WERI-Rb-1 (cell line): ENCODE data around the gene ENTREP3.
"Not testable (repeated sequence)": the region's sequence is repeated elsewhere in the genome, so short reads cannot be mapped to it uniquely, and the experiment has no call there.

ENCODE experiments used
- DNase-seq: peaks from one replicate; pipeline ENCODE4 v3.0.0-alpha.2; 2020
- H3K27ac ChIP-seq: fragments of 250-450 bp; sonication (Bioruptor Pico); 2 replicates; pipeline ENCODE4 v1.5.1; 2020; ENCODE audit warnings: mild to moderate bottlenecking, moderate library complexity
- H3K27me3 ChIP-seq: fragments of 250-450 bp; sonication (Bioruptor Pico); 2 replicates; pipeline ENCODE4 v1.5.1; 2021; ENCODE audit warnings: mild to moderate bottlenecking, low read depth, moderate library complexity; ENCODE audit not compliant: insufficient read depth, severe bottlenecking
- H3K36me3 ChIP-seq: fragments of 250-450 bp; sonication (Bioruptor Pico); 2 replicates; pipeline ENCODE4 v1.5.1; 2020; ENCODE audit warnings: mild to moderate bottlenecking, moderate library complexity
- H3K4me3 ChIP-seq: 2 replicates; pipeline ENCODE4 v1.5.1; 2011; ENCODE audit warnings: low read depth, mild to moderate bottlenecking, control low read depth, low read length
- H3K9me3 ChIP-seq: fragments of 250-450 bp; sonication (Bioruptor Pico); 2 replicates; pipeline ENCODE4 v1.5.1; 2021; ENCODE audit warnings: mild to moderate bottlenecking, moderate library complexity; ENCODE audit not compliant: severe bottlenecking
- TF ChIP-seq, protein P1 (sequence below): IDR thresholded peaks from 2 replicates; pipeline ENCODE4 v1.5.1; 2011; ENCODE audit warnings: low read depth, mild to moderate bottlenecking, control low read depth, inconsistent platforms, low read length

ENTREP3 gene

DNA sequence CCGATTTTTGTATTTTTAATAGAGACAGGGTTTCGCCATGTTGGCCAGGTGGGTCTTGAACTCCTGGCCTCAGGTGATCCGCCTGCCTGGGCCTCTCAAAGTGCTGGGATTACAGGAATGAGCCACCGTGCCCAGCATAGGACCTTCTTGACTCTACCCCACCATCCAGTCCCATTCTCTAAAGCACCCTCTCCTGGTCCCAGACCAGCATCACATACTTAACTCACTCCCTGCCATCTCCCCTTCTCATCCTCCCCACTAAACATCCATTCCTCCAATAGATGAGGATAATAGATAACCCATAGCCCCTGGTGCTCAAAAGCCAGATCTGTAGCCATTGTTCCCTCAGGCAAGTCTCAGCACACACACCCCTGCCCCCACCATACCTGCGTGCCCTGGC, 2.1 kb downstream of the ENTREP3 start:
- Histone ChIP-seq H3K27ac (no peak overlapping the region), H3K27me3 (no peaks in the 10 kb centered on the region), H3K4me3 (no peak overlapping the region), H3K36me3 (peaks cover 59% of the 10 kb centered on the region), H3K9me3 (no peaks in the 10 kb centered on the region)
- DNase-seq: peak; percentile 33
- TF ChIP-seq, protein P1, sequence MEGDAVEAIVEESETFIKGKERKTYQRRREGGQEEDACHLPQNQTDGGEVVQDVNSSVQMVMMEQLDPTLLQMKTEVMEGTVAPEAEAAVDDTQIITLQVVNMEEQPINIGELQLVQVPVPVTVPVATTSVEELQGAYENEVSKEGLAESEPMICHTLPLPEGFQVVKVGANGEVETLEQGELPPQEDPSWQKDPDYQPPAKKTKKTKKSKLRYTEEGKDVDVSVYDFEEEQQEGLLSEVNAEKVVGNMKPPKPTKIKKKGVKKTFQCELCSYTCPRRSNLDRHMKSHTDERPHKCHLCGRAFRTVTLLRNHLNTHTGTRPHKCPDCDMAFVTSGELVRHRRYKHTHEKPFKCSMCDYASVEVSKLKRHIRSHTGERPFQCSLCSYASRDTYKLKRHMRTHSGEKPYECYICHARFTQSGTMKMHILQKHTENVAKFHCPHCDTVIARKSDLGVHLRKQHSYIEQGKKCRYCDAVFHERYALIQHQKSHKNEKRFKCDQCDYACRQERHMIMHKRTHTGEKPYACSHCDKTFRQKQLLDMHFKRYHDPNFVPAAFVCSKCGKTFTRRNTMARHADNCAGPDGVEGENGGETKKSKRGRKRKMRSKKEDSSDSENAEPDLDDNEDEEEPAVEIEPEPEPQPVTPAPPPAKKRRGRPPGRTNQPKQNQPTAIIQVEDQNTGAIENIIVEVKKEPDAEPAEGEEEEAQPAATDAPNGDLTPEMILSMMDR: peak; percentile 32; the same call in 1 of the 2 replicates

DNA sequence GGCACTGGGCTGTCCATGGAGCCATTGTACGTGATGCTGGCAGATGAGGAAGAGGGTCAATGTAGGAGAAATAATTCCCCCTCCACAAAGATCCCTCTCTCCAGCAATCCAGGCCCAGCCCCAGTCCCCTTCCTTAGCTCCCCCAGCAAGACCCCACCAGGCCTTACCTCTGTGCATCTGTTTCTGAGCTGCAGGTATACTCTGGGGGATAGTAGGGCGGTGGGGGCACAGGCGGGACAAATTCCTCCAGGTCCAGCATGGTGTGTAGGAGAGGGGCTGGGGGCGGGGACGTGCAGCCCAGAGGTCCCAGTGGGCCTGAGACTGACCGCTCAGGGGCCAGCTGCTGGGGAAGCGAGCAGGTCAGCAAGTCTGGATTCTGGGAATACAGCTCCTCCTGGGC, 3.7 kb downstream of the ENTREP3 start:
- H3K27ac ChIP-seq: peak overlapping the region; percentile 18; the same call in 1 of the 2 replicates

DNA sequence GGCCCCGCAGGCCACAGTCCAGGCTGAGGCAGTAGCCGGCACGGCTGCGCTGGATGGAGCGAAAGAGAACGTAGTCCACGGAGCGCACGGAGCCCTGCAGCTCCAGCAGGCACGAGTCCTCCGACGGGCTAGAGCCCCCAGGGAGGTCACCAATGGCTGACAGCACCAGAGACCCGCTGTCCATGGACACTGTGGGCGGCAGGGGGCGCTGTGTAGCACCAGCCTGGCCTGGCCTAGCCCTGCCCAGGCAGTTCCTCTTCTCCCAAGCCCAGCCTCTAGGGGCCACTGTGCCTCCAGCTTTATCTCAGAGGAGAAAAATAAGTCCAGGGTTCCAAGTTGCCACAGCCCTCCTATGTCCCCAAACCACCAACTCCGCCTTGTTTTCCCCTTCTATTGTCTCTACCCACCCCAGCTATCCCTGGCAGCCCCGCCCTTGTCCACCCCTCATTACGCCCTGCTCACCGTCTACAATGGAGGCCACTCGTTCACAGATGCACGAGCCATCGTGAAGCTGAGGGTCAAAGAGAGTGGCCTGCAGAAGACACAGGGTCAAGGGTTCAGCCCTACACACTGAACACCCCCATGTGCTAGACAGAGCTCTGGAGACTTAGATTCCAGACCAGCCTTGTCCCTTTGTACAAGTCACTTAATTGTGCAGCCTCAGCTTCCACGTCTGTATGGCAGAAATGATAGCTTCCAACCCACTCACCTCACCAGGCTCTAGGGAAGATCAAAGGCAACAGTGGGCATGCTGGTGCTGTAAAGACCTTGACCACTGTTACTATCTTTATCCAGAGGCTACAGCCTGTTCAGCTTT, 4.4 kb downstream of the ENTREP3 start:
- Histone ChIP-seq H3K4me3 (no peak overlapping the region), H3K36me3 (peaks cover 65% of the 10 kb centered on the region), H3K9me3 (no peaks in the 10 kb centered on the region), H3K27ac (peak overlapping the region; percentile 40), H3K27me3 (no peaks in the 10 kb centered on the region)
- TF ChIP-seq, protein P1: peak; percentile 100
- peak; percentile 100 for DNase-seq

More for the DNA sequence above, 3.7 kb downstream of the ENTREP3 start:
- Histone ChIP-seq H3K4me3 (no peak overlapping the region), H3K27me3 (no peaks in the 10 kb centered on the region), H3K36me3 (peaks cover 64% of the 10 kb centered on the region), H3K9me3 (no peaks in the 10 kb centered on the region)
- TF ChIP-seq, protein P1: no peak
- no peak for DNase-seq

DNA sequence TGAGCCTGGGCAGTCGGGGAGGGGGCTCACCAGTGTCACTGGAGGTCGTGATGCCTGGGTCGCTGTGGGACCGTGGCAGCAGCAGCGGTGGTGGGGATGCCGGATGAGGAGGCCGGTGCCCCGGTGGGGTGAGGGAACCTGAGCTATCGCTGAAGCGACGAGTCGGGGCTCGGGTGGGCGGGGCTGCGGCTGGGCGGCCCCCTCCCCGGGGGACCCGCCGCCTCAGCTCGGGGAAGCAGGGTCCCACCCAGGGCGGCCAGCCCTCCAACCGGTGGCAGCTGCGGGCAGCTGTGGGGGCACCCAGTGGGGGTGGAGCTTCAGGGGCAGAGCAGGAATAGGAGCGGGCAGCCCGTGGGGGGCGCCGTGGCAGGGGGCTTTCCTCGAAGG, 5.0 kb downstream of the ENTREP3 start:
- Histone ChIP-seq H3K4me3 (no peak overlapping the region), H3K9me3 (no peaks in the 10 kb centered on the region), H3K36me3 (peaks cover 65% of the 10 kb centered on the region), H3K27ac (peak overlapping the region; percentile 40), H3K27me3 (no peaks in the 10 kb centered on the region)
- DNase-seq: no peak
- TF ChIP-seq, protein P1: no peak

DNA sequence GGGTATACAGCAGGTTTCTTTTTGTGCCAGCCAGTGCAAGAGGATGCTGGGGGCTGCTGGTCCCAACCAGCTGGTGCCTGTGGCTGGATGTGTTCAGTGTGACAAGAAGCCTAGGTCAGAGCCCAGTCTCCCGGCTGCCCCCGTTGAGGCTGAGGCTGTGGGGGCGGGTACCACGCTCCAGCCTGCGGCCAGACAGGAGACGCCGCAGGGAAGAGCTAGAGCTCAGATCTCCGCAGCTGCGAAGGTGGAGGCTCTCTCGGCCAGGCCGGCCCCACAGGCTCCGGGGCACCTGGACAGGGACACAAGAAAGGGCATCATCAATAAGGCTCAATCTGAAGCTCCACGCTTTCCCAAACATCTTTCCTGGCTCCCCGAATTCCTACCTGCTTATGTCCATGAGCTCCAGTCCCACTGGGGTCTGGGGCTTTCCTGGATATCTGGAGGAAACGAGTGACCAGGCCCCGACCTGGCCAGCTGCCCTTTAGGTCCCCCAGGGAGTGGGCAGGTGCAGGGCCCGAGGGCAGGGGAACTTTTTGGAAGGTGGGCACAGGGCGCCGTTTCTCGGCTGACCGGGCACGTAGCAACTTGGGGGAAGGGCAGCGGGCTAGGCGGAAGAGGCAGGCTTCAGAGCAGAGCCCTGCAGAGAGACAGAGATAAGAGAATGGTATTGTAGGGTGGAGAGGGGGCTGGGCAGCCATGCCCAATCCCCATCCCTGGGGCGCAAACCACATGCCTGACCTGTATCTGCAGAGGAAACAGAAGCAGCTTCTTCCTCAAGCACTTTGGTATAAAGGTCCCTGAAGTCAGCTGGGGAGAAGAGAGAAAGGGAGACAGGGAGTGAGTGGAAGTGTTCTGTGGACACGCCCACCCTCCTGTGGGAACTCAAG, 7.4 kb downstream of the ENTREP3 start:
- Histone ChIP-seq H3K36me3 (peaks cover 54% of the 10 kb centered on the region), H3K27me3 (no peaks in the 10 kb centered on the region), H3K9me3 (no peaks in the 10 kb centered on the region), H3K4me3 (no peak overlapping the region), H3K27ac (no peak overlapping the region)
- TF ChIP-seq, protein P1: no peak
- DNase-seq: no peak

DNA sequence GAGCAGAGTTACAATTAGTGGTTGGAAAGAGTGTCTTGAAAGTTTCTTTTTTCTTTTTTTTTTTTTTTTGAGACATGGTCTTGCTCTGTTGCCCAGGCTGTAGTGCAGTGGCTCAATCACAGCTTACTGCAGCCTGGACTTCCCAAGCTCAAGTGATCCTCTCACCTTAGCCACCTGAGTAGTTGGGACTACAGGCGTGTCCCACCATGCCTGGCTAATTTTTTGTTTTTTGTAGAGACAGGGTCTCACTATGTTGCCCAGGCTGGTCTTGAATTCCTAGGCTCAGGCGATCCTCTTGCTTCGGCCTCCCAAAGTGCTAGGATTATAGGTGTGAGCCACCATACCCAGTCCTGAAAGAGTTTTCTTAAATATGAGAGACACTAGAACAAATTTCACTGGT, 8.5 kb downstream of the ENTREP3 start:
- H3K27me3 ChIP-seq, DNase-seq, H3K27ac ChIP-seq, H3K9me3 ChIP-seq, H3K4me3 ChIP-seq: not testable (repeated sequence)
- peaks cover 46% of the 10 kb centered on the region for H3K36me3 ChIP-seq
